Measurements from ENCODE around the gene PNP.

Gene PNP

DNA sequence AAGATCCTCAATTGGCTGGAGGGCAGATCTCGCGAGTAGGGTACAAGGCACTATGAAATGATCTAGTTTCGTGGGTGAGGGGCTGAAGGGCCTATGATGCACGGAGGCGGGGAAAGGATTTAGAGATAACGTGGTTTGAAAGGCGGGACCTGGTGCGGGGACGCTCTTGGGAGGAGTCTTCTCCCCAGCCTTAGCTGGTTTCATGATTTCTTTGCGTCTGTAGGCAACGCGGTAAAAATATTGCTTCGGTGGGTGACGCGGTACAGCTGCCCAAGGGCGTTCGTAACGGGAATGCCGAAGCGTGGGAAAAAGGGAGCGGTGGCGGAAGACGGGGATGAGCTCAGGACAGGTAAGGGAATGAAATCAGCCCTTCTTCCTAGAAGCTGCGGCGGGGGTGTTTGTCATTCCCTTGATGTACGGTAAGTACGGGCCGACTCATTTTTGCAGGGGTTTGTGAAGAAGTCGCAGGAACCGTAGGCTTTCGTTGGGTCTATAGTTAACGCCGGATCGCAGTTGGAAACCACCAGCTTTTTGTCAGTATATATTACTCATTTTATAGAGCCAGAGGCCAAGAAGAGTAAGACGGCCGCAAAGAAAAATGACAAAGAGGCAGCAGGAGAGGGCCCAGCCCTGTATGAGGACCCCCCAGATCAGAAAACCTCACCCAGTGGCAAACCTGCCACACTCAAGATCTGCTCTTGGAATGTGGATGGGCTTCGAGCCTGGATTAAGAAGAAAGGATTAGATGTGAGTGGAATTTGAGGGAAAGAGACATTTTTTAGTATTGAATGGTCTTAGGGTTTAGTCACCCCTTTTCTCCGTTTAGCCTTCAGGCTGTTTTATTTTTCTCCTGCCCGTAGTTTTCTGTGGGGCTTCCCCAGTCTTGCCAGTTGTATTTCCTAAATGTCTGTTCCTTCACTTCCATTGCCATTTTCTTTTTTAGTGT lies 13.6 kb upstream of the PNP start:
- peak; percentile 70 for DNase-seq (ENCODE audit: low read depth)

DNA sequence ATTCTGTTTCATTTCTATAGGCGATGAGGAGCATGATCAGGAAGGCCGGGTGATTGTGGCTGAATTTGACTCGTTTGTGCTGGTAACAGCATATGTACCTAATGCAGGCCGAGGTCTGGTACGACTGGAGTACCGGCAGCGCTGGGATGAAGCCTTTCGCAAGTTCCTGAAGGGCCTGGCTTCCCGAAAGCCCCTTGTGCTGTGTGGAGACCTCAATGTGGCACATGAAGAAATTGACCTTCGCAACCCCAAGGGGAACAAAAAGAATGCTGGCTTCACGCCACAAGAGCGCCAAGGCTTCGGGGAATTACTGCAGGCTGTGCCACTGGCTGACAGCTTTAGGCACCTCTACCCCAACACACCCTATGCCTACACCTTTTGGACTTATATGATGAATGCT lies 12.2 kb upstream of the PNP start:
- no peak for DNase-seq (ENCODE audit: low read depth)

DNA sequence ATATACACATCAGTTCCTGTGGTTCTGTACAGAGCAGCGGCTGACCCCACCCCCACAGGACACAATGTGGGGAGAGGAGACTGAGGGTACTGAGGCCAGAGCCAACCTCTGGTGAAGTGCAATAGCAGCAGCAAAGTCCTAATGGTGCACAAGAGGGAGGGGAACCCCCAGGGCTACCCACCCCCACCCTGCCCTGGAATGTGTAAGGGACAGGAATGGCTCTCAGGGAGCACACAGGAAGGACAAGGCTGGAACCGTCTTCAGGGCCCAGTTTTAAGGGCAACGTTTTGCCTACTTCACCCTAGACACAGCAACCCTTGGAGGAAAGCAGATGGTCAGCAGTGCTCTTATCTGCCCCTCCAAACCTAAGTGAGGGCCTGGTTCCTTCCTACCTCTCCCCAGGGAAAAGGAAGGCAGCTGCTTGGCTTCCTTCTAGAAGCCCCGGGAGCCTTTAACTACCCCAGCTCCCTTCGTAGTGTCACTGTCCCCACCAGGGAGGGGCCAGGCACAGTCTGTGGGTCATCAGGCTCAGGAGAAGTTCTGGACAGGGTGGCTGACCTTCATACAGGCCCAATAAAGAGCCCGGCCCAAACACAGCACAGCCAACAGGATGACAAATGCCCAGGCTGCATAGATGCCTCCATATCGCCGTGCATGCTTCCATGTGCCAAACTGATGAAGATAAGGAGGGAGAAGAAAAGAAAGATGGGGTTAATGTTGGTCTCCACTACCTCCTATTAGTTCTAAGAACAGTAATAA lies 11.0 kb upstream of the PNP start:
- DNase-seq (ENCODE audit: low read depth), result no peak

DNA sequence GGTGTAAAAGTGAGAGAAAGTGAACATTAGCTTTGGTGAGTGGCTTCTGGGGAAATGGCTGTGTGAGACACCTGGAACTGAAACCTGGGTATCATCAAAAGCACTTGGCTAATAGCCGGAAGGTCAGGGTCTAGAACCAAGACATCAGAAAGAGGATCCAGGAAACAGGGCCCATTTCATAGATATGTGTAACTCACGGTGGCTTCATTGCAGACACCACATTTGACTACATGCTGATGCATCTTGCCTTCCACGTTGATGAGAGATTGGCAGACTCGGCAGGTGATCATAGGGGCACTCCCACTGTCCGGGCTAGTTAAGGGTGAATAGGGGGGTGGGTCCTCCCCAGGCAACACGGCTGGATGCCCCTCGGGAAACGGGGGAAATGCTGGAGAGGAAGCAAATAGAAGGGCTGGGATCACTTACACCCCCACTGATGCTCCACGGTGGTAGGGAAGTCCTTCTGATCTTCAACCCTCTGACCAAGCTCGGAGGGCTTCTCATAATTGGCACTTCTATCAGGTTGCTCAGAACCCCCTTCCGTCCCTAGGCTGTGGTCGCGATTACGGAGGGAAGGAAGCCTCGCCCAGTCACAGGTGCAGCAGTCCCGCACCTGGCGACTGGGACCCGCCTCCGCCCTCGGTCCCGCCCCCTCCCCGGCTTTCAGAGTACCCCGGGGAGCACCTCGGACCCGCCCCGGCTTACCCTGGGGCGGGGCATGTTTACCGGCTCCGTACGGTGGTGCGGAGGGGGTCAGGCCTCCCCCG lies 8.6 kb upstream of the PNP start:
- no peak for DNase-seq (ENCODE audit: low read depth)

DNA sequence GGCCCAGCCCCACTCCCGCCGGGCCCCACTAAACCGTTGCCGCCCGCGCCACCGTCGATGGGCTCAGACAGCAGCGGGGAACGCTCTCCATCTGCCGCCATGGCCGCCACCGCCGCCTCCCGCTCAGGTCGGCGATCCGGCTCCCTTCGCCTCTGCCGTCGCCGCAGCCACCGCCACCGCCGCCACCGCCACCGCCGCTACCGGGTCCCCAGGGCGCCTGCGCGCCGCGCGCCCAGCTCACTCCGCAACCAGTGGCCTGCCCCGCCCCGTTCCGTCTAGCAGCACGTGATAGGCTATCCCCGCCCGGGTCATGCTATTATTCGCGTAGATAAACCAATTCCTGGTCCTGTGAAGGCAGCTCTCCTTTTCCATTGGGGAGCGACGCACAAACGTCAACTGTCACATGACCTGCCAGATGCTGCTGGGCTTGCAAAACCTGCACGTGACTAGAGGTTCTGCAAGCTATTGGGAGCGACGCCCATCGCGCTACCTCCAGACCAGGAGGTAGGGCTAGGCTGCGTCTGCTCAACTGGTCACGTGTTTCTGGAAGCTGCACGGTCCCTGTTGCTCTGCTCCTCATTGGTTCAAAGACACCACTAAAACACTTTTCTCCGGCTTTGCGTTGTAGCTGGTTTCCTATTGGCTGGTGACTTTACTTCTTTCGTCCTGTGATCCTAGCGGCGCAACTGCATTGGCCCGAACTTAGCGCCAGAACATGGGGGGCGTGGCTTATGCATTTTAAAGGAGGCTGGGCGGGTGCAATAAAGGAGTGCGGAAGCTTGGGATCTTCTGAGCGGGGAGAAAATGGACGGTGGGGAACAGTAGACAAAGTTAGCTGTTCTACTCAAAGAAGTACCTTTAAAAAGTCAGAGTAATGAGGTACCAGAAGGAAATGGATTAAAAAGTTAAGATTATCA lies 7.7 kb upstream of the PNP start, which contains the start of gene PIP4P1:
Gene PIP4P1, minus strand, starts transcription at position 210 of the 917 bp plus-strand sequence. Its CDS starts 109 bp downstream, at position 101.
- DNase-seq (ENCODE audit: low read depth), result peak; percentile 100

DNA sequence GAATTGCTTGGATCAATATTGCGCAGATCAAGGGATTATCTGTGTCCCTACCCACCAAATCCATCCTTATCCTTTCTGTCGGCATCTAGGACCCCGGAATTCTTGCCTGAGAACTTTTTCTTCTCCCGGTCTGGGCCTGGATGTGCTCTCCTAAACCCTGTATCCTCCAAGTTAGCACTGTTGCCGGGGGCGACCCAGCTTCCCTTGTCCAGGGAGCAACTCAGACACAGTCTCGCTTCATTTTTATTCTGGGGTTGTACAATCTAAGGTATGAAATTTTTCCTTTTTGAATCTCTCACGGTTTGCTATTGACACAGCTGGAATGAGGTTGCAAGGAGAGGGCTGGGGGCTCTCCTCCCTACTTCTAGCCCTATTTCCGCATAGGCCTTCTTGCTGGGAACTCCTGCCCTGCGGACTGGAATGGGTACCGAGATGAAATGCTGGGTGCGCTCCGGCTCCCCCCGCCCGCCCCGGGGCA lies 403 bp upstream of the PNP start:
- no peak for DNase-seq (ENCODE audit: low read depth)

DNA sequence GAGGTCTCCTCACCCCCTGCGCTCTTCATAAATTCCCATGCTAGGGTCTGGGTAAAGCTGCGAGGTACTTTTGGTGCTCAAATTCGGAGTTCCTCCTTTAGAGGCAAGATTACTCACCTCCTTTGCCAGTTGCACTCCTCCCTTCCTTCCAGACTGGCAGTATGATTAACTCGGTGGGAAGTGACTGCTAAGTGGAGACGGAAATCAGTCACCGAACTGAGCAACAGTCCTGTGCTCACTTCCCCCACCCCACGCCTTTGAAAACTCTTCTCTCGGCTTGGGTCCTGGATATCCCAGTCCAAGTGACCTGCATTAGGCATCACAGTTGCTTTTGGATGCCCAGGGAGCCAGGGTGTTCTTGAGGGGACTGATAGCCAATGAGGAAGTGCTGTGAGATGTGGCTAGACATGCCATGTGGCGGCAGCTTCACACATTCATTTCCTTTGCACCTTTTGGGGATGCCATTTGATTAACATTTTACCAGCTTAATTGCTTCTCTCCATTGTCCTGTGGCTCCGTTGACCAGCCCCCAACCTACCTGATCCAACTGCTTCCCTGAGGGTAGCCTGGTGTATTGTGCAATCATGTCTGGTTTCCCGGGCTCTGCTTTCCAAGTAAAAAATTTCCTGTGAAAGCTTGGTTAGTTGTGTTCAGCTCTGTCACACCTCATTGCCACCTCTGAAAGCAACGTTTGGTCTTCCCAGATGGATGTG lies 840 bp downstream of the PNP start:
- DNase-seq (ENCODE audit: low read depth), result peak; percentile 34

DNA sequence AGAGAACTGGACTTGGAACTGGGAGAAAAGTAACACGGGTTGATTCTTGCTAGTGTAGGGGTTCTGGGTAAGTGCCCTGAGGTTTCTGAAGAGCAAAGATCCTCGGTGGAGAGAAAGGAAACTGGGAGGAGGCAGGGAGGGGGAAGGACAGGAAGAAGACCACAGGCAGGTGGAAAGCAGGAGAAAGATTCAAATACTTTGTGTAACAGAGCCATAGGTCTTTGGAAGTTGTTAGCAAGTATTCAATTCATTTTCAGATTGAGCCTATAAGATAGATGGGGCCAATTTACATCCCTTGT lies 1.3 kb downstream of the PNP start:
- no peak for DNase-seq (ENCODE audit: low read depth)

DNA sequence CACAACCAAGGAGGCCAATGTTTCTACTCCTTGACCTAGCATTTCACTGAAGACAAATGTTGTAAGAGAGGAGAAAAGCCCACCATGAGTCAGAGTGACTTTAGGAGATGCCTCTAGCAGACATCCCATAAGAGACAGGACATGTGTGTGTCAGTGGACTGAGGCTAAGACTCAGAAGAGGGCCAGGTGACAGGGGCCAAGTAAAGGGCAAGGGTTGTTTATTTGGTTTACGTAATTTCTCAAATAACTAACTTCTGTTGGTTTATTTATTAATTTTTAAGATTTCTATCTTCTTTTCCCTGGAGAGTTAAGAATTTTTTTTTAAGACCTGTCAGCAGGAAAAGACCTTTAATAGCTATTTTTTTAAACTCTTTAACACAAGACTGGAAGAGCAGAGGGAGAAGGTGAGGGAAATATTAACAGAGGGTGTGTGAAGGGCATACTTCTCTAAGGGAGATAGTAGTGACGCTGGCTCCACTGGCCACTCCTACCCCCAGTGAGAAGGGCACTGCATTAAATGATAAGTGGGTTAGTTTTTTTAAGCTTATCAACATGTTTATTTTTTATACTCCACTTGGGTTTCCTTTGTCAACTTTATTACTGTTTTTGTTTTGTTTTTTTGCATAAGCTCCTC lies 3.4 kb downstream of the PNP start:
- DNase-seq (ENCODE audit: low read depth), result no peak

DNA sequence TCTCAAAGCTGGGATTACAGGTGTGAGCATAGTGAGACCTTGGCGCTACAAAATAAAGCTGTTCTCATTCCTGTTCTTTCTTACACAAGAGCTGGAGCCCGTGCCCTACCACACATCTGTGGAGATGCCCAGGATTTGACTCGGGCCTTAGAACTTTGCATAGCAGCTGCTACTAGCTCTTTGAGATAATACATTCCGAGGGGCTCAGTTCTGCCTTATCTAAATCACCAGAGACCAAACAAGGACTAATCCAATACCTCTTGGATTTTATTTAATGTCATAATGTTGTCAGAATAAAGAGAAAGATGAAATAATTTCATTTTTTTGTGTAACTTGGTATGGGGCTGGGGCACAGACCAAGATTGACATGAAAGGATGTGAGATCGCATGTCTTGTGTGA lies 7.6 kb downstream of the PNP start:
- no peak for DNase-seq (ENCODE audit: low read depth)

DNA sequence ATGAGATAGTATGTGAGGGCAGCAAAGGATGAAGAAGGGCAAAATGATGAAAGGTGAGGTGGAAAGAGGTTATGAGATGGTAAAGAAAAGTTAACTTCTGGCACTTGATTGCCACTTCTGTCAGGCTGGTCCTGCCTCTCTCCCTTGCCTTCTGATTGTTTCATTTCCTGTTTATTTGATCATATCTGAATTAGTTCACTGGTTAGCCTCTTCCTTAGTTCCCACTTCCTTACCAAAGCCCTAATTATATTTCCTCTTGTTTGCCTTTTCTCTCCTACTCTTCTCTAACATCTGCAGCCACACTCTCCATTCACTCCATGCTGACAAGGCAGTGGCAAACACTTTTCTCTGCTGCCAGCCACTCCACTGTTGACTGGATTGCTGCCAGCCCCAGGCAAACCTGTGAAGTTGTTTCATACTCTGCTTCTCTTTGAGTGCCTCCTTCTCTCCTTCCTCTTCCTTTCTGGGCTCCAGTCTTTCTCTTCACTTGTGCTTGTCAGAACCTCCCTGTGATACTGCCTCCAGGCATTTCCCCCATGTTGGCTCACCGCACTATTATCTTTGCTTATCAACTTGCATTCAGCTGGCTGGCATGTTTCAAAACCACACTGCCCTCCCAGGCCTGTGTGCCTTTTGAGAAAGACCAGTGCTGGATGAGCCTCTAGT lies 8.1 kb downstream of the PNP start:
- DNase-seq (ENCODE audit: low read depth), result no peak

DNA sequence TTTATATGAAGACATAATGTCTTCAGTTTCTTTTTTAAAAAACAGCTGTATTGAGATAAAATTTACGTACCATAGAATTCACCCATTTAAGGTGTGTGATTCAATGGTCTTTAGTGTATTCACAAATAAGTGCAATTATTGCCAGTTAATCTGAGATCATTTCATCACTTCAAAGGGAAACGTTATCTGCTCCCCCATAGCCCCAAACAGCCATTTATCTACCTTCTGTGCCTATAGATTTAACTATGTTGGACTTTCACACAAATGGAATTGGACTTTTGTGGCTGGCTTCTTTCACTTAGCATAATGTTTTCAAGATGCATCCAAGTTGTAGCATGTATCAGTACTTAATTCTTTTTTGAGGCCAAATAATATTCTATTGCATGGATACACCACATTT lies 9.7 kb downstream of the PNP start:
- no peak for DNase-seq (ENCODE audit: low read depth)

DNA sequence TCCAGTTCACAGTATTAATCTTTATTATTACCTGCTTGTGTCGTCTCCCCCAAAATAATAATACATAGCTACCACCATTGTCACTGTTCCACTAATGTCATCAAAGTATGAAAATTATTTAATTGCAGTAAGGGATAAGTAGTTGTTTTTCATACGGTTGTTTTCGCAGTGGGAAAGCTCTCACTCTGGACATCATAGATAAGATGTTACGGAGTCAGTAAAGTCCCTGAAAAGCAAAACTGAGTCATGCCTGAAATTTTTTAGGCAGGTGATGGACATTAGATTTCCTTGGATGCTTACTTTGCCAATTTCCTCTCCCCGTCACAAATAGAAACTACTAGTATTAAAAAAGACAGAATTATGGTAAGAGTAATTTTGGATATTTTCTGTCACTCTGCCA lies 13.2 kb downstream of the PNP start:
- DNase-seq (ENCODE audit: low read depth), result no peak

DNA sequence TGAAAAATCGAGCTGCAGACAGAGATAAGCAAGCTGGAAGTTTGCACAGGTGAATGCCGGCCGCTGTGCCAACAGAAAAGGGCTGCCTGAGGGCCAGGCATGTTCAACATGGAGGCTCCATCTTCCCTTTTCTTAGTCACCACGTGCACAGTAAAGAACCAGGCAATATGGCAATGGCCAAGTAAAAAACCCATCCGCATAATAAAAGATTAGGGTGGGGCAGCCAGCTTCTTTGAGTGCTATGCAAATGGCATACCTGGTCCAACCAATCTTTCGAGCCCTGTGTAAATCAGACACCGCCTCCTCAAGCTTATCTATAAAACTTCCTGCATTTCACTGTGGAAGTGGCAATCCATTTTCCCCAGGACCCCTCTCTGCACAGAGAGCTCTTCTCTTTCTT lies 16.7 kb downstream of the PNP start:
- no peak for DNase-seq (ENCODE audit: low read depth)

DNA sequence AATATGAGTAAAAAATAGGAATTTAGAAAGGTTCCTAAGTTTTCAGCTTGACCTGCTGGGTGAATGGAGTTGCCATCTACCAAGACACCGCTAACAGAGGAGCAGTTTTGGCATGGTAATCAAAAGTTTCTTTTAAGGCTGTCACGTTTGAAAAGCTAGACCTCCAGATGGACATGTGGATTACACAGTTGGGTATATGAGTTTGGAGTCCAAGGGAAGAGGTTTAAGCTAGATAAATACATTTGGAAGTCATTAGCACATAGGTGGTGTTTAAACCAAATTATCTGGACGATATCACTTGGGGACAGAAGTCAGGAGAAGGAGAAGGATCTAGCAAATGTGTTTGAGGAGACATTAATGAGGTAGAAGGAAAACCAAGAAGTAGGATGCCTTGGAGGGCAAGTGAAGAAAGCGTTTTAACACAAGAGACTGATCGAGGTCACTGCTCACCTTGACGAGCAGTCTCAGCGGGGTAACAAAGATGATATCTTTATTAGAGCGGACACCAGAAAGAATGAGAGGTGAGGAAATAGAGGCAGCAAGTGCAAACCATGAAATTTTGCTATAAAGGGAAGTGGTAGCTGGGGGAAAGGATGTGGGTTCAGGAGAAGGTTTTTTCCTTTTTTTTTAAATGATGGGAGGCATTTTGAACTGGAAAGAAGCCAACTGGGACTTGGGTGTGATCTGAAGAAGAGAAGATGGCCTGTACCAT lies 17.6 kb downstream of the PNP start:
- DNase-seq (ENCODE audit: low read depth), result no peak

DNA sequence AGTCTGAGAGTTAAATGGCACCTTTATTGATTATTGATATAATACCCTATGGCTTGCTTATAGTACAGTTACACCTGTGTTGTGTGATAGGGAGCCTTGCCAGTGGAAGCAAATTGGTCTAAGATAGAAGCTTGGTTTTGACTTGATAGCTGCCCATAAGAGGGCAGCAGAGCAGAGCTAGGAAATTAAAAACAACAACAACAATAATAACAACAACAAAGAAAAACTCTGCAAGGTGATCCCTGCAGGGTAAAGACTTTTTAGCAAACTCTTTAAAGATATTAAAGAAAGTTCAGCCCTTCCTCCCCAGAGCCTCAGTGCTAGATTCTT lies 18.2 kb downstream of the PNP start:
- DNase-seq (ENCODE audit: low read depth), result no peak

DNA sequence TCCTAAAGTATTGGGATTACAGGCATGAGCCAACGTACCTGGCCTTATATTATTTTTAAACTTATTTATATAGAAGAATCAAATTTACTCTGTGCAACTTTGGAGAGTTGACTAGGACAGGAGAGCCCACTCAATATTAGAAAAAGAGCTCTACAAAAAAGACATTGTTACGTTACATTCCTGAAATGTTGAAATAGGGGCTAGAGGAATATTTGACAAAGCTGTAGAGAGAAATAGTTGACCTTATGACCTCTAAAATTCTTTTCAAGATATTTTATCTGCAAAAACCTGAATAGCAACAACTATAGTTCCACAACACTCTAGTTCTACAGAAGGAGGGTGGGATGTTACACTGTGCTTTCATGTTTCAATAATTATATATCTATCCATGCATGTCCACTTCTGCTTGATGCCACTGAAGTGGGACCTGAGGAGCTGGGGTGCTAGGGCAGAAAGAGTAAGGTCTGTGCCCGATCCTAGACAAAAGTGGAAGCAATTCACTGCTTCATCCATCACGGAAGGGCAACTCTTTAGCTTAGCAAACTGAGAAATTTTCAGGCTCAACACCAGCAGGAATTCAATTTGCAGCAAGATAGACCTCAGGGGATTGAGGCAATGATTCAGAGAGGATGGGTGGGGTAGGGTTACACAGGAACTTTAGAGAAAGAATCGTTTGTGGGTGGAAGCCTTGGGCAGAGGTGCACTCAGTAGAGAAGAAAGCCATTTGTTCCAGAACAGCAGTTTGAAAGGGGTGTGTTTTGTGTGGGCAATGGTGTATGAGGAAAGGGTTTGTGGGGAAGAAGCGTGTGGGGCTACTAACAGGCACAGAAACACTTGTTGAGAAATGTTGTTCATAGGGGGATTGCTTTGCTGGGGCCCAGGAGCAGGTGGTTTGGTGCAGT lies 20.1 kb downstream of the PNP start:
- DNase-seq (ENCODE audit: low read depth), result no peak

DNA sequence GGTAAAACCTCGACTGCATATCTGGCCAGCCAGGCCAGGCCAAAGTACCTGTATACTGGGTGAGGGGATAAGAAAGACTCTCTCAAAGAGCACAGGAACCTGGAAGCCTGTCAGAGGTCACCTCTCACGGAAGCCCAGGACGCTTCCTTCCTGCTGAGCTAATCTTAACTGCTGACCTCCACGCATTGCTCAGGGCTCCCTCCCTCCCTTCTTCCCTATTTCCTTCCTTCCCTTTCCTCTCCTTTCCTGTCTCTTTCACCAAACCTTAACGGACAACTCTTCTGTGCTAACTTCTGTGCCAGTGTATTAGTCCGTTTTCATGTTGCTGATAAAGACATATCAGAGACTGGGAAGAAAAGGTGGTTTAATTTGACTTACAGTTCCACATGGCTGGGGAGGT lies 21.4 kb downstream of the PNP start:
- DNase-seq (ENCODE audit: low read depth), result no peak

Measured in fibroblast of the conjunctiva (primary cell).